IPS DF 6.9 (cell line): ENCODE data around the gene LAMA5.

ENCODE experiments used
- DNase-seq: peaks from one replicate; pipeline ENCODE4 v3.0.0-alpha.2; 2013; ENCODE audit warnings: low read depth, low spot score
- H3K27ac ChIP-seq: one replicate; pipeline ENCODE4 v1.5.1; 2013; ENCODE audit warnings: low read length, control low read depth
- H3K27me3 ChIP-seq: 2 replicates; pipeline ENCODE4 v1.6.1; 2013; ENCODE audit warnings: mild to moderate bottlenecking, low read length; ENCODE audit not compliant: control insufficient read depth, insufficient read depth
- H3K36me3 ChIP-seq: 2 replicates; pipeline ENCODE4 v1.6.1; 2013; ENCODE audit warnings: low read length; ENCODE audit not compliant: control insufficient read depth, insufficient read depth
- H3K4me1 ChIP-seq: 2 replicates; pipeline ENCODE4 v1.6.1; 2013; ENCODE audit warnings: low read length; ENCODE audit not compliant: control insufficient read depth, insufficient read depth
- H3K4me3 ChIP-seq: 2 replicates; pipeline ENCODE4 v1.5.1; 2013; ENCODE audit warnings: mild to moderate bottlenecking, low read length
- H3K9me3 ChIP-seq: 2 replicates; pipeline ENCODE4 v1.6.1; 2013; ENCODE audit warnings: low read length, inconsistent platforms; ENCODE audit not compliant: control insufficient read depth, insufficient read depth
- WGBS: extraction: QIAGEN DNeasy Blood & Tissue Kit; methylation state at CpG from one replicate; pipeline ENCODE4 v1.1.7; 2013; ENCODE audit warnings: mixed read lengths, missing lambda C conversion rate; ENCODE audit not compliant: insufficient read length, insufficient coverage; 5-methylcytosine and 5-hydroxymethylcytosine counted together

Gene LAMA5

GRCh38 chr20:62294516-62294915 lies 72.6 kb downstream of the LAMA5 start:
- Histone ChIP-seq H3K4me3 (no peak overlapping the region), H3K27ac (no peak overlapping the region), H3K27me3 (no peaks in the 10 kb centered on the region), H3K36me3 (peaks cover 16% of the 10 kb centered on the region), H3K4me1 (no peaks in the 10 kb centered on the region), H3K9me3 (no peaks in the 10 kb centered on the region)
- WGBS = no CpG with 5 or more reads among the region's 17 CpGs
- no peak for DNase-seq

- Histone ChIP-seq H3K27ac (no peak overlapping the region), H3K4me3 (no peak overlapping the region), H3K9me3 (no peaks in the 10 kb centered on the region), H3K27me3 (no peaks in the 10 kb centered on the region), H3K4me1 (no peaks in the 10 kb centered on the region), H3K36me3 (peaks cover 18% of the 10 kb centered on the region)
- no peak for DNase-seq
- WGBS = no CpG with 5 or more reads among the region's 9 CpGs
Observed at GRCh38 chr20:62293946-62294345, 73.2 kb downstream of the LAMA5 start.

GRCh38 chr20:62293111-62293784 lies 73.9 kb downstream of the LAMA5 start:
- WGBS = no CpG with 5 or more reads among the region's 20 CpGs
- Histone ChIP-seq H3K4me3 (no peak overlapping the region), H3K27ac (no peak overlapping the region), H3K36me3 (peaks cover 18% of the 10 kb centered on the region), H3K9me3 (no peaks in the 10 kb centered on the region), H3K27me3 (no peaks in the 10 kb centered on the region), H3K4me1 (no peaks in the 10 kb centered on the region)
- DNase-seq = no peak

GRCh38 chr20:62292108-62292507 lies 75.0 kb downstream of the LAMA5 start:
- H3K27ac ChIP-seq = no peak overlapping the region
- no peak overlapping the region for H3K4me3 ChIP-seq
- no peaks in the 10 kb centered on the region for H3K27me3 ChIP-seq
- H3K4me1 ChIP-seq = no peaks in the 10 kb centered on the region
- H3K9me3 ChIP-seq = no peaks in the 10 kb centered on the region
- no peak for DNase-seq
- WGBS = no CpG with 5 or more reads among the region's 11 CpGs
- peaks cover 18% of the 10 kb centered on the region for H3K36me3 ChIP-seq

- H3K9me3 ChIP-seq = no peaks in the 10 kb centered on the region
- no peak overlapping the region for H3K27ac ChIP-seq
- no peak overlapping the region for H3K4me3 ChIP-seq
- WGBS = no CpG with 5 or more reads among the region's 29 CpGs
- no peaks in the 10 kb centered on the region for H3K27me3 ChIP-seq
- DNase-seq = no peak
- no peaks in the 10 kb centered on the region for H3K4me1 ChIP-seq
- H3K36me3 ChIP-seq = peaks cover 18% of the 10 kb centered on the region
Observed at GRCh38 chr20:62291251-62292066, 75.7 kb downstream of the LAMA5 start.

- Histone ChIP-seq H3K4me1 (no peaks in the 10 kb centered on the region), H3K4me3 (no peak overlapping the region), H3K27me3 (no peaks in the 10 kb centered on the region), H3K9me3 (no peaks in the 10 kb centered on the region), H3K36me3 (peaks cover 20% of the 10 kb centered on the region), H3K27ac (no peak overlapping the region)
- no peak for DNase-seq
- no CpG with 5 or more reads among the region's 8 CpGs for WGBS
Observed at GRCh38 chr20:62289898-62290297, 77.2 kb downstream of the LAMA5 start.

GRCh38 chr20:62289131-62289530 lies 78.0 kb downstream of the LAMA5 start:
- WGBS = no CpG with 5 or more reads among the region's 14 CpGs
- Histone ChIP-seq H3K9me3 (no peaks in the 10 kb centered on the region), H3K4me1 (no peaks in the 10 kb centered on the region), H3K27ac (no peak overlapping the region), H3K36me3 (peaks cover 18% of the 10 kb centered on the region), H3K4me3 (no peak overlapping the region), H3K27me3 (no peaks in the 10 kb centered on the region)
- no peak for DNase-seq

GRCh38 chr20:62288535-62289105 lies 78.5 kb downstream of the LAMA5 start:
- H3K9me3 ChIP-seq = no peaks in the 10 kb centered on the region
- H3K36me3 ChIP-seq = peaks cover 18% of the 10 kb centered on the region
- DNase-seq = no peak
- H3K4me1 ChIP-seq = no peaks in the 10 kb centered on the region
- WGBS = no CpG with 5 or more reads among the region's 15 CpGs
- no peak overlapping the region for H3K27ac ChIP-seq
- no peaks in the 10 kb centered on the region for H3K27me3 ChIP-seq
- H3K4me3 ChIP-seq = no peak overlapping the region

GRCh38 chr20:62287759-62288534 lies 79.2 kb downstream of the LAMA5 start:
- Histone ChIP-seq H3K4me3 (no peak overlapping the region), H3K27ac (no peak overlapping the region), H3K36me3 (peaks cover 18% of the 10 kb centered on the region), H3K27me3 (no peaks in the 10 kb centered on the region), H3K9me3 (no peaks in the 10 kb centered on the region), H3K4me1 (no peaks in the 10 kb centered on the region)
- no CpG with 5 or more reads among the region's 12 CpGs for WGBS
- no peak for DNase-seq

- WGBS = no CpG with 5 or more reads among the region's 6 CpGs
- H3K36me3 ChIP-seq = peaks cover 18% of the 10 kb centered on the region
- H3K9me3 ChIP-seq = no peaks in the 10 kb centered on the region
- DNase-seq = no peak
- no peaks in the 10 kb centered on the region for H3K27me3 ChIP-seq
- no peak overlapping the region for H3K27ac ChIP-seq
- H3K4me1 ChIP-seq = no peaks in the 10 kb centered on the region
- no peak overlapping the region for H3K4me3 ChIP-seq
Observed at GRCh38 chr20:62287129-62287528, 80.0 kb downstream of the LAMA5 start.
